Breast epithelium (tissue), 4 donors: ENCODE data around the gene EIF4A2. TPM values are rescaled to one million over a fixed set of nuclear protein-coding genes. Genes with fewer than 3 reads are reported as not detected.

Source experiments
- DNase-seq, 2 donors: peaks; one replicate each; pipeline ENCODE4 v3.0.0-alpha.2; 2019; ENCODE audit warnings: low spot score in 2 of 2
- H3K27ac ChIP-seq, 2 donors: fragments of 200-600 bp; sonication (generic) in 1 of 2; one replicate each; pipeline ENCODE4 v1.5.1; 2016 to 2019; ENCODE audit warnings: mild to moderate bottlenecking in 1 of 2
- H3K27me3 ChIP-seq, 2 donors: fragments of 200-600 bp; sonication (generic) in 1 of 2; one replicate each; pipeline versions ENCODE4 v1.5.1 to v1.6.0; 2017 to 2019; ENCODE audit warnings: control low read depth in 1 of 2, mild to moderate bottlenecking in 1 of 2
- H3K36me3 ChIP-seq: fragments of 200-600 bp; one replicate; pipeline ENCODE4 v1.5.1; 2019
- H3K4me1 ChIP-seq, 2 donors: fragments of 200-600 bp; sonication (generic); one replicate each; pipeline ENCODE4 v1.5.1; 2016 to 2019; ENCODE audit warnings: control low read depth in 1 of 2
- H3K4me3 ChIP-seq, 3 donors: fragments of 200-600 bp; sonication (generic); 1 replicate in 2 of 3; 2 replicates in 1 of 3; pipeline ENCODE4 v1.5.1; 2016 to 2019; ENCODE audit warnings: mild to moderate bottlenecking in 3 of 3, moderate library complexity in 2 of 3
- H3K9me3 ChIP-seq, 2 donors: fragments of 200-600 bp; sonication (generic) in 1 of 2; one replicate each; pipeline ENCODE4 v1.5.1; 2016 to 2019; ENCODE audit warnings: control low read depth in 1 of 2
- POLR2A ChIP-seq: fragments of 450-650 bp; IDR thresholded peaks from one replicate; pipeline ENCODE4 v1.6.1; 2016; ENCODE audit warnings: antibody characterized with exemption, mild to moderate bottlenecking, moderate library complexity
- POLR2AphosphoS5 ChIP-seq, 3 donors: sonication (generic); formaldehyde crosslinking; IDR thresholded peaks; one replicate each; pipeline ENCODE4 v1.6.1; 2017; ENCODE audit warnings: antibody characterized with exemption in 3 of 3
- intact Hi-C: fragments of 100-400 bp; cut with DNase I; formaldehyde crosslinking; loops from one replicate; pipeline ENCODE4 v1.15.1; 2023; ENCODE audit warnings: low total_unique reads
- total RNA-seq, 3 donors: library from RNA; depleted of rRNA; stranded (reverse); fragments of >200 nt; gene quantifications; one replicate each; pipeline ENCODE4 v1.1.0, GENCODE V29; 2016
- TF ChIP-seq, protein P1 (sequence below), 3 donors: fragments of 450-650 bp; IDR thresholded peaks; one replicate each; pipeline ENCODE4 v1.5.1; 2016 to 2017; ENCODE audit warnings: antibody characterized with exemption in 3 of 3, mild to moderate bottlenecking in 3 of 3, moderate library complexity in 3 of 3

Gene EIF4A2
- total RNA-seq, 3 donors from 2014 or later: 264 to 592 (median 493) TPM

DNA sequence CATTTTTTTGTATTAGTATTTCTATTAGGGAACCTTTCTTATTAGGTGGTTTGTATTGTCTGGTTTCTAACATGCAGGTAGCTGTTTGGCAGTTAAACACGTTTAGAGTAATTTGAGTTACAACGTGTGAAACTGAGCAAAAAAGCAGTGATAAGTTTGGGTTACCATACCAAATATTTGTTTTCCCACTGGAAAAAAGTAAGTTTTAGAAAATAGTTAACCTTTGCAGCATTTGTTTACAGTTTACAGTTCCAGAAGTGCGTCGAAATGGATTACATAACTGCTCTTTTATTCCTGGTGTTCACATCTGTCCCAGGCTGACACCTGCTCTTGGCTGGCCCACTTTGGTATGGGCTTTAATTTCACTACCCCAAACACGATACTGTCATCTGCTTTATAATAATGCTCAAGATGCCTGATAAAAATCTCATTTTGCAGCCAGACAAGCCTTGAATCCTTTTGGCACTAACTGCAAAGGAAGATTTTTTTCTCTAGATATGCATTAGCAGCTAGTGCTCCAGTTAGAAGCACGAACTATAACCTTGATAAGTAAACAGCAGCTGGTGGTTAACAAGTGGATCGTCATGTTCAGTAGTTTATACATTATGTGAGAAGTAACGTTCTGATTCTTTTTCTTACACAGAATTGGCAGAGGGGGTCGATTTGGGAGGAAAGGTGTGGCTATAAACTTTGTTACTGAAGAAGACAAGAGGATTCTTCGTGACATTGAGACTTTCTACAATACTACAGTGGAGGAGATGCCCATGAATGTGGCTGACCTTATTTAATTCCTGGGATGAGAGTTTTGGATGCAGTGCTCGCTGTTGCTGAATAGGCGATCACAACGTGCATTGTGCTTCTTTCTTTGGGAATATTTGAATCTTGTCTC is 5.3 kb downstream of the EIF4A2 start:
- no peak overlapping the region for H3K27ac ChIP-seq
- TF ChIP-seq POLR2AphosphoS5 (IDR thresholded peaks at IDR 0.05) (no peak), POLR2A (no peak)
- TF ChIP-seq, protein P1, sequence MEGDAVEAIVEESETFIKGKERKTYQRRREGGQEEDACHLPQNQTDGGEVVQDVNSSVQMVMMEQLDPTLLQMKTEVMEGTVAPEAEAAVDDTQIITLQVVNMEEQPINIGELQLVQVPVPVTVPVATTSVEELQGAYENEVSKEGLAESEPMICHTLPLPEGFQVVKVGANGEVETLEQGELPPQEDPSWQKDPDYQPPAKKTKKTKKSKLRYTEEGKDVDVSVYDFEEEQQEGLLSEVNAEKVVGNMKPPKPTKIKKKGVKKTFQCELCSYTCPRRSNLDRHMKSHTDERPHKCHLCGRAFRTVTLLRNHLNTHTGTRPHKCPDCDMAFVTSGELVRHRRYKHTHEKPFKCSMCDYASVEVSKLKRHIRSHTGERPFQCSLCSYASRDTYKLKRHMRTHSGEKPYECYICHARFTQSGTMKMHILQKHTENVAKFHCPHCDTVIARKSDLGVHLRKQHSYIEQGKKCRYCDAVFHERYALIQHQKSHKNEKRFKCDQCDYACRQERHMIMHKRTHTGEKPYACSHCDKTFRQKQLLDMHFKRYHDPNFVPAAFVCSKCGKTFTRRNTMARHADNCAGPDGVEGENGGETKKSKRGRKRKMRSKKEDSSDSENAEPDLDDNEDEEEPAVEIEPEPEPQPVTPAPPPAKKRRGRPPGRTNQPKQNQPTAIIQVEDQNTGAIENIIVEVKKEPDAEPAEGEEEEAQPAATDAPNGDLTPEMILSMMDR (IDR thresholded peaks at IDR 0.05): no peak
- H3K4me1 ChIP-seq: peaks cover 7 to 12% of the 10 kb centered on the region in 2 donors
- H3K36me3 ChIP-seq: peaks cover 15% of the 10 kb centered on the region
- no peak overlapping the region for H3K4me3 ChIP-seq
- no peaks in the 10 kb centered on the region for H3K9me3 ChIP-seq
- no peak for DNase-seq
- no peaks in the 10 kb centered on the region for H3K27me3 ChIP-seq
- intact Hi-C loops: no loop called here

DNA sequence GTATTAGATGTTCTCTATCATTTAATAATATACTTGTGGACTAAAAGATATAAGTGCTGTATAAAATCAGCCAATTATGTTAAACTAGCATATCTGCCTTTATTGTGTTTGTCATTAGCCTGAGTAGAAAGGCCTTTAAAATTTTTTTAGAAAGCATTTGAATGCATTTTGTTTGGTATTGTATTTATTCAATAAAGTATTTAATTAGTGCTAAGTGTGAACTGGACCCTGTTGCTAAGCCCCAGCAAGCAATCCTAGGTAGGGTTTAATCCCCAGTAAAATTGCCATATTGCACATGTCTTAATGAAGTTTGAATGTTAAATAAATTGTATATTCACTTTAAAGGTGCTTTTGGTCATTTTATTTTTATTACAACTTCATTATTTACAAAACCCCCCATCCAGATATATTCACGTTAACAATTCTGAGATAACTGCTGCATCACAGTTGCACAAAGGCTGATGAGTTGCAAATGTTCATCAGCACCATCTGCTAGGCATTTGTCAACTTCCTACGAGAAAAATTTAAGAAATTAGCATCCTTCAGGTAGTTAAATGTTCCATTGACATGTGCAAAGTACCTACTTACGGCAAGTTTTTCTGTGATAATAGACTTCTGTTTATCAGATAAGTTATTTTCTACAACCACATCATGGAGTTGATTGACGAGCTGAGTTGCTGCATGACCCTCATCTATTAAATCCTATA is 6.3 kb downstream of the EIF4A2 start:
- Histone ChIP-seq H3K9me3 (no peaks in the 10 kb centered on the region), H3K27ac (no peak overlapping the region), H3K4me3 (no peak overlapping the region), H3K27me3 (no peaks in the 10 kb centered on the region), H3K36me3 (peaks cover 15% of the 10 kb centered on the region), H3K4me1 (peaks cover 7 to 12% of the 10 kb centered on the region in 2 donors)
- TF ChIP-seq, protein P1 (IDR thresholded peaks at IDR 0.05): no peak
- TF ChIP-seq POLR2A: no peak
- TF ChIP-seq POLR2AphosphoS5 (IDR thresholded peaks at IDR 0.05): no peak
- no peak for DNase-seq
- intact Hi-C loops: no loop called here

DNA sequence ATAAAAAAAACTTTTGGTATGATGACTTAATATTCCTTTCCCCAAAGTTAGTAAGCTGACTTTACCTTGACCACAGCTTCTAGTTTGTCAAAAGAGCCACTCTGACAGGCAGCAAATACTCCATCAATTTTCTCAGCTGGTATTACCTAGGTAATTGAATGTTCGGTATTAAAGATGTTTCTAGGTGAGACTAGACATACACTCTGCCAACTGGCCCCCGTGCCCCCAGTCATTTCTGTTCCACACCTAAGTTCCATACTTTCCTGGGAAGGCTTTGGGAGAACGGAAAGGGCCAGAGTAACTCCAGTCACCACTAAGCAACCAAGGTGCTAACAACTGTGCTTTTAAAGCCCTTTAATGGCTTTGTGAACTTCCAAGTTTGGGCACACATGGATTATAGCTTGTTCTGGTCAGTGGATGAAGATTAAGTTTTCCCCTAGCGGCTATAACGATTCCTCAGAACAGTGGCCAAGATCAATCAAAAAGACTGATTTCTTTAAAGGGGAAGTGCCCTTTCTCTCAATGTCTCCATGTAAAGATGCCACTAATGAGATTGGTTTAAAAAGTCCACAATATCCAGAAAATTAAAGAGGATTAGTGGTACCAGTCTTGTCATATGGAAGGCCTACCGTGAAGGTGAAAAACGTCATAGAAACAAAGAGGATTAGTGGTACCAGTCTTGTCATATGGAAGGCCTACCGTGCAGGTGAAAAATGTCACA is 7.0 kb downstream of the EIF4A2 start:
- Histone ChIP-seq H3K4me3 (no peak overlapping the region), H3K36me3 (peaks cover 15% of the 10 kb centered on the region), H3K4me1 (peaks cover 4 to 10% of the 10 kb centered on the region in 2 donors), H3K9me3 (no peaks in the 10 kb centered on the region), H3K27me3 (no peaks in the 10 kb centered on the region), H3K27ac (no peak overlapping the region)
- no peak for DNase-seq
- intact Hi-C loops: no loop called here
- TF ChIP-seq, protein P1 (IDR thresholded peaks at IDR 0.05): no peak
- TF ChIP-seq POLR2A (no peak), POLR2AphosphoS5 (IDR thresholded peaks at IDR 0.05) (no peak)

DNA sequence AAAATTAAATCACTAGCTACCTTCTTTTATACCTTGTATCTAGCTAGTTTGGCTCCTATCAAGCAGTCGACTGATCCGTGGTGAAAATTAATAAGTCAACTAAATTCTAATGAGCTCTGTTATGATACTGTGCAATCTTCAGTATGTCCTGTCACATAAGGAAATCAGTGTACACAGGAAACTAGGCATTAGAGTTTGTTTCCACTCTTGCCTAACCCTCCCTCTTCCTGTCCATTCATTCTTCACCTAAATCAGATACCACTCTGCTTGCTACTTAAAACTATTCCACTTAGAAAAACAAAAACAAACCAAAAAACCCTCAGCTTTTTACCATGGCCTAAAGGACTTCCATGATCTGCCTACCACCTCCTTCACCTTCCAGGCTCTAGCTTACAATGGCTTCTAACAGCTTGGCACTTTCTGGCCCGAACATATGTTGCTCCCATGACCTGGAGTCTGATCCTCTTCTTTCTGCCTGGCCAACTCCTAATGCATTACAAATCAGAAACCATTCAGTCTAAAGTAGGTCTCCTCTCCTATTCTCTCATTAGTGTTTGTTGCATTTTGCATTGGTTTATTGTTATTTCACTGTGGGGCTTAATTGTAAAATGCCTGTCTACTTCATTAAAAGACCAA is 15.0 kb downstream of the EIF4A2 start:
- Histone ChIP-seq H3K4me1 (no peaks in the 10 kb centered on the region), H3K27ac (no peak overlapping the region), H3K27me3 (no peaks in the 10 kb centered on the region), H3K36me3 (no peaks in the 10 kb centered on the region), H3K4me3 (no peak overlapping the region), H3K9me3 (no peaks in the 10 kb centered on the region)
- TF ChIP-seq, protein P1 (IDR thresholded peaks at IDR 0.05): no peak
- no peak for TF ChIP-seq POLR2A
- no peak for TF ChIP-seq POLR2AphosphoS5 (IDR thresholded peaks at IDR 0.05)
- no peak for DNase-seq
- intact Hi-C loops: no loop called here
